B cell (primary cell): ENCODE results near the gene FKBP2. TPM values are rescaled to one million over a fixed set of nuclear protein-coding genes. Genes with fewer than 3 reads are reported as not detected.

Experiments
- ATAC-seq: fragments of 200-7000 bp; cut with Tn5 transposase; one replicate; pipeline ENCODE4 v1.10.0; 2021; ENCODE audit warnings: low read depth, mild to moderate bottlenecking, moderate number of reproducible peaks, moderate library complexity
- CTCF ChIA-PET: fragments of 350-600 bp; sonication (Branson Sonifier 250); formaldehyde crosslinking; loops from one replicate; lab custom pipeline; 2021; ENCODE audit warnings: antibody characterized with exemption, inconsistent platforms; lab: Charles Lee
- POLR2A ChIA-PET: fragments of 350-600 bp; sonication (Branson Sonifier 250); formaldehyde crosslinking; loops from one replicate; lab custom pipeline; 2021; ENCODE audit warnings: antibody characterized with exemption; lab: Charles Lee
- DNase-seq: peaks from one replicate; pipeline ENCODE4 v3.0.0; 2013
- H2AFZ ChIP-seq: 2 replicates; pipeline ENCODE4 v1.6.1; 2012; ENCODE audit warnings: mild to moderate bottlenecking, low read depth, low read length; ENCODE audit not compliant: insufficient read depth, poor library complexity, severe bottlenecking
- H3K27ac ChIP-seq, 2 donors: 1 replicate in 1 of 2; 2 replicates in 1 of 2; pipeline ENCODE4 v1.5.1; 2012 to 2013; ENCODE audit warnings: low read length in 2 of 2, mild to moderate bottlenecking in 2 of 2, moderate library complexity in 1 of 2
- H3K27me3 ChIP-seq, 4 experiments: fragments of 200-600 bp in 1 of 4; sonication (generic) in 1 of 4; replicated peaks in 1 of 4; 1 replicate in 2 of 4; 2 replicates in 2 of 4; pipeline versions ENCODE4 v1.6.1 to v1.7.0; 2013 to 2016; ENCODE audit warnings: low read length in 3 of 4, mild to moderate bottlenecking in 2 of 4, mixed read lengths in 1 of 4, moderate library complexity in 1 of 4; ENCODE audit not compliant: insufficient read depth in 4 of 4, control insufficient read depth in 3 of 4; ENCODE audit errors: control extremely low read depth in 1 of 4
- H3K36me3 ChIP-seq, 2 experiments: replicated peaks in 1 of 2; 1 replicate in 1 of 2; 2 replicates in 1 of 2; pipeline versions ENCODE4 v1.6.1 to v1.7.1; 2013; ENCODE audit warnings: low read length in 1 of 2; ENCODE audit not compliant: insufficient read depth in 2 of 2, control insufficient read depth in 1 of 2; ENCODE audit errors: control extremely low read depth in 1 of 2, extremely low read depth in 1 of 2
- H3K4me1 ChIP-seq, 2 donors: fragments of 200-600 bp in 1 of 2; sonication (generic) in 1 of 2; 1 replicate in 1 of 2; 2 replicates in 1 of 2; pipeline versions ENCODE4 v1.5.1 to v1.6.1; 2013 to 2017; ENCODE audit warnings: low read length in 2 of 2; ENCODE audit not compliant: control insufficient read depth in 2 of 2, insufficient read depth in 2 of 2
- H3K4me2 ChIP-seq: replicated peaks from 2 replicates; pipeline ENCODE3; 2012; ENCODE audit warnings: mild to moderate bottlenecking, low read depth, low read length; ENCODE audit not compliant: poor library complexity, severe bottlenecking
- H3K4me3 ChIP-seq, 5 experiments: fragments of 200-600 bp in 1 of 5; sonication (generic) in 1 of 5; 1 replicate in 3 of 5; 2 replicates in 2 of 5; pipeline versions ENCODE4 v1.5.1 to v1.7.0; 2011 to 2016; ENCODE audit warnings: low read length in 4 of 5, mild to moderate bottlenecking in 4 of 5, low read depth in 2 of 5, control low read depth in 1 of 5, moderate library complexity in 1 of 5; ENCODE audit not compliant: insufficient read depth in 1 of 5; ENCODE audit errors: control extremely low read depth in 1 of 5, extremely low read depth in 1 of 5
- H3K79me2 ChIP-seq: fragments of 200-600 bp; sonication (generic); one replicate; pipeline ENCODE4 v1.6.0; 2016; ENCODE audit warnings: low read length; ENCODE audit not compliant: control insufficient read depth, insufficient read depth
- H3K9ac ChIP-seq: fragments of 200-600 bp; sonication (generic); 2 replicates; pipeline ENCODE4 v1.6.1; 2017; ENCODE audit warnings: mild to moderate bottlenecking, low read length, moderate library complexity
- H3K9me3 ChIP-seq, 3 donors: one replicate each; pipeline versions ENCODE4 v1.6.1 to v1.7.1; 2013; ENCODE audit warnings: low read length in 2 of 3; ENCODE audit not compliant: control insufficient read depth in 2 of 3, insufficient read depth in 1 of 3; ENCODE audit errors: control extremely low read depth in 1 of 3
- H4K20me1 ChIP-seq: 2 replicates; pipeline ENCODE4 v1.6.0; 2012; ENCODE audit warnings: mild to moderate bottlenecking, low read length; ENCODE audit not compliant: insufficient read depth, control insufficient read depth, poor library complexity, severe bottlenecking
- H3K27ac Mint-ChIP-seq: one replicate; pipeline ENCODE4 v1.8.0; 2021; ENCODE audit warnings: mixed read lengths
- H3K27me3 Mint-ChIP-seq: one replicate; pipeline ENCODE4 v1.8.0; 2021; ENCODE audit warnings: mixed read lengths
- H3K4me1 Mint-ChIP-seq: one replicate; pipeline ENCODE4 v1.8.0; 2021; ENCODE audit warnings: mixed read lengths
- H3K4me3 Mint-ChIP-seq: one replicate; pipeline ENCODE4 v1.8.0; 2021; ENCODE audit warnings: mixed read lengths
- H3K9me3 Mint-ChIP-seq: one replicate; pipeline ENCODE4 v1.8.0; 2022; ENCODE audit warnings: mixed read lengths; ENCODE audit not compliant: insufficient read depth
- CTCF ChIP-seq: fragments of 200-600 bp; IDR thresholded peaks from one replicate; pipeline ENCODE4 v1.8.0; 2022; ENCODE audit warnings: antibody characterized with exemption, mild to moderate bottlenecking
- EZH2 ChIP-seq: IDR thresholded peaks from 2 replicates; pipeline ENCODE4 v1.6.1; 2012; ENCODE audit warnings: borderline replicate concordance, low read depth, mild to moderate bottlenecking, moderate library complexity, low read length; ENCODE audit not compliant: insufficient read depth, poor library complexity, severe bottlenecking
- WGBS: methylation state at CpG from one replicate; pipeline ENCODE4 v1.1.5; 2013; ENCODE audit warnings: missing lambda C conversion rate; ENCODE audit not compliant: insufficient coverage; 5-methylcytosine and 5-hydroxymethylcytosine counted together
- intact Hi-C: fragments of 100-400 bp; cut with micrococcal nuclease; formaldehyde crosslinking; loops from one replicate; pipeline ENCODE4 v1.10.0; 2022
- polyA plus RNA-seq: library from polyadenylated mRNA; depleted of rRNA; stranded (reverse); fragments of >200 nt; gene quantifications from 2 replicates; pipeline ENCODE4 v1.2.3, GENCODE V29; 2012
- total RNA-seq, 2 donors: library from RNA; stranded (reverse); fragments of 120-200 nt in 1 of 2; gene quantifications; 1 replicate in 1 of 2; 2 replicates in 1 of 2; pipeline versions ENCODE4 v1.2.3 to v1.2.4, GENCODE V29; 2013 to 2022

Gene FKBP2
- total and polyA plus RNA-seq, 2 donors (not counting 1 experiment from before 2014, with no cell fraction given) = 23.7 to 38.2 TPM

- ChIA-PET CTCF (interaction anchor here (1.0 to 10.3 kb wide), 18 partner anchors 10 to 446 kb away, joined by 3 to 243 read pairs (median 7); partner anchors contain the start of genes CATSPERZ, ESRRA, FKBP2 and NUDT22), POLR2A (interaction anchor here (0.6 to 4.8 kb wide), 18 partner anchors 13 to 111 kb away, joined by 3 to 78 read pairs (median 6); partner anchors contain the start of genes BAD, DNAJC4, ESRRA and FKBP2)
- Histone ChIP-seq H3K36me3 (peaks cover 0 to 43% of the 10 kb centered on the region in 2 experiments), H3K4me3 (peak within 1 kb of the TSS; percentile 69 to 95 (median 79)), H4K20me1 (peaks cover 33% of the 10 kb centered on the region), H3K9ac (peak within 1 kb of the TSS; percentile 93), H3K4me2 (peak within 1 kb of the TSS; percentile 99), H3K79me2 (peaks cover 37% of the 10 kb centered on the region), H3K4me1 (peaks cover 30 to 46% of the 10 kb centered on the region in 2 donors), H3K27me3 (no peaks in the 10 kb centered on the region), H2AFZ (peak within 1 kb of the TSS; percentile 74), H3K9me3 (no peaks in the 10 kb centered on the region), H3K27ac (peak within 1 kb of the TSS; percentile 73 to 90)
- ATAC-seq (peak; percentile 61), DNase-seq (peak; percentile 73)
- Mint-ChIP-seq H3K27ac (peak within 1 kb of the TSS; percentile 96), H3K4me1 (peaks cover 49% of the 10 kb centered on the region), H3K27me3 (no peaks in the 10 kb centered on the region), H3K4me3 (peak within 1 kb of the TSS; percentile 90), H3K9me3 (no peaks in the 10 kb centered on the region)
- intact Hi-C loops = loop anchor here (1.0 to 10.0 kb wide), 5 partner anchors 20 to 448 kb away; partner anchors contain the start of genes DNAJC4, FKBP2, NUDT22 and TRPT1
- TF ChIP-seq EZH2 (no peak), CTCF (no peak)
- WGBS = 4% methylated on average over 24 of the region's 27 CpGs
Observed at GRCh38 chr11:64206457-64207255, 34.2 kb upstream of the FKBP2 start, which contains the start of gene FERMT3. FERMT3 (plus strand) TSS chr11:64206721; CDS start chr11:64207365, 644 bp downstream.
